HG03064 (cell line): ENCODE results near the gene FLT1.

Experiments
- ATAC-seq: cut with Tn5 transposase; IDR thresholded peaks from one replicate; pipeline ENCODE4 v1.9.1; 2021; ENCODE audit warnings: low read depth; ENCODE audit not compliant: unreplicated experiment

Gene FLT1

DNA sequence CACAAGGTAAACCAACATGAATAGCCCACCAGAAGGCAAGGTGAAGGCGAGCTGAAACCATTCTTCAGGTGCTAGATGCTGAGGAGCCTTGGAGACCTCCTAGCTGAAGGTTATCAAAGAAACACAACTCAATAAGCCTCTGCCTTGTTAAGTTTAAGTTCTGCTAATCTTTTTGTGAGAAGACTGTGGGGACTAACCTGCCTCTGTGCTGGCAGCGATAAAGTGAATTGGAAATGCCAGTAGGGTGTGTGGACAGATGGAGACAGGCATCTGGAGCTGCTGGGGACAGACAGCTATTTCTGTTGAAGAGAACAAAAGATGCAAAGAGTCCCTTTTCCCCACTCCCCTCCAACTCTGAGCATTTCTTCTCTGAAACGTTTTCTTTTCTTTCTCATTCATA is 33.5 kb upstream of the FLT1 start:
- no peak for ATAC-seq

DNA sequence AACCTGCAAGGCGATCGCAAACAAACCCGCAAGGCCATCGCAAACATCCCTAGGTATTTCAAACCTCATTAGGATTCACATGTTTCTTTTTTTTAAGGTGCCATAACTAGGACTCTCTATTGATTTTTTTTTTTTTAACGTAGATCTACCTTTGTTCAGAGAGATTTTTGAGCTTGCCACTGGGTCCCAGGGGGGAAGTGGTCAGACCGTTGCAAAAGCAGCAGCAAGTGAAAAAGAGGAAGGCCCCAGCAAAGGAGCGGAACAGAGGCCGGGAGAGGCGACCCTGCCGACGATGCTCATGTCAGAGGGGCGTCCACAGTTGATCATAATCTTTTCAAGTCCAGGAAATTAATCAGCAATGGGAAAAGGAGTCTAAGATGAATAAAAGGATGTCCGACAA is 32.7 kb upstream of the FLT1 start:
- no peak for ATAC-seq

DNA sequence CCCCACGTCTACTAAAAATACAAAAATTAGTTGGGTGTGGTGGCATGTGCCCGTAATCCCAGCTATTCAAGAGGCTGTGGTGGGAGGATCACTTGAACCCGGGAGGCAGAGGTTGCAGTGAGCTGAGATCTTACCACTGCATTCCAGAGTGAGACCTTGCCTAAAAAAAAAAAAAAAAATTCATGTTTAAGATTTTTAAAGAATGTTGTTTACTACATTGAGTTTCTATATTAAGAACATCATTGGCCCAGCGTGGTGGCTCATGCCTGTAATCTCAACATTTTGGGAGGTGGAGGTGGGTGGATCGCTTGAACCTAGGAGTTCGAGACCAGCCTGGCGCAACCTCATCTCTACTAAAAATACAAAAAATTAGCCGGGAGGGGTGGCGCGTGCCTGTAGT is 31.9 kb upstream of the FLT1 start:
- ATAC-seq, result no peak

DNA sequence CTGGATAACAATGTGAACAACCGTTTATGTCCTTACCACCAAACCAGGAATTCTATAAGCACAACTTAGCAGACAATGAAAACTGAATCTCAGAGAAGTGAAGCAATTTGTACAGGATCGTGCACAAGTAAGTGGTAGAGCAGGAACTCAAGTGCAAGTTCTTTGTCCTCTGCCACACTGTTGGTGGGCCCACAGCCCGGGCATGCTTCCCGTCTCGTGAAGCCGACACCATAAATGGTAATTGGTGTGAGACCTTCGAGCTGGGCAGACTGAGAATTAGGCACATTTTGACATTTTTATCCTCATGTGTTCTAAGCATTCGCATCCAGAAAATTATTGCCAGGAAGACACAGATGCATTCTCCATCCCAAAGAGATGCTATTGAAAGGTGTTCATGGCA is 27.9 kb upstream of the FLT1 start:
- ATAC-seq, result no peak

DNA sequence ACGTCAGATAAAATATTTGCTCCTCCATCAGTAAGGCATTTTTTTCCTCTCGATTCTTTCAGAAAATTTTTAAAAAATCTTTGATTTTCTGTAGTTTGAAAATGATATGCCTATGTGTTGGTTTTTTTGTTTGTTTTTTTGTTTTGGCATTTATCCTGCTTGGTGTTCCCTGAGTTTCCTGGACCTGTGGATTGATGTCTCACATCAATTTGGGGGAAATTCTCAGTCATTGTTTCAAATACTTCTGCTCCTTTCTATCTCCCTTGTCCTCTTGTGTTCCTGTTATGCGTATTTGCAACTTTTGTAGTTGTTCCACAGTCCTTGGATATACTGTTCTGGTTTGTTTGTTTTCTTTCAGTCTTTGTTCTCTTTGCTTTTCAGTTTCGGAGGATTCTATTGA is 18.8 kb upstream of the FLT1 start:
- no peak for ATAC-seq

DNA sequence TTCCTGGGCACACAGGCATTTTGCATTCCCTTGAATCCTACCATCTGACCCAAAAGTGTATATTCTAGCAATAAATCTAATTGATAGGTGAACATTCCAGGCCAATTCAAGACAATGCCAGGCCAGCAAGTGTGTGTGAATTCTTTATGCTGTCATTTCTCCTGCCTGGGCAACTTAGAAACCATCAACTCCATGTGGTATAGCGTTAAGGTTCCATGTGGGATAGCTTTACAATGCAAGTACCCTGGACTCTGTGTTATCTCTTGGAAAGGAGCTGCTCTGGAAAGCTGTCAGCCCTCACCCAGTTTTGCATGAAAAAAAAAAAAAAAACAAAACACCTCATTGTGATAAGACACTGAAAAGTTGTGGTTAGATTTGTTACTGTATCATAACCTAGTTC is 15.6 kb upstream of the FLT1 start:
- ATAC-seq, result no peak

DNA sequence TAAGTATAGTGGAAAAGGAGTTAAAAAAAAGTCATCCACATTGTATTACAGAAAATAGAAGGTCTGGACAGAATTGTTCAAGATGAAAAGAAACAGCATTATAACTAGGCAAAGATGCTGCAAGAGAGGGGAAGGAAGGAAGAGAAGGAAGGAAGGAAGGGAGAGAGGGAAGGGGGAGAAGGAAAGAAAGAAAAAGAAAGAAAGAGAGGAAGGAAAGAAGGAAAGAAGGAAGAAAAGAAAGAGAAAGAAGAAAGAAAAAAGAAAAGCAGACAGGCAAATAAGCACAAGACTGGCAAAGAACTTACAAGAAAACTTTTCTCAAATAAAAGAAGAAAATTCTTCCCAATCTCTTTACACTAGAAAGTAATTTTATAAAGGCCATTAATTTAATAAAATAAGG is 15.1 kb upstream of the FLT1 start:
- no peak for ATAC-seq

DNA sequence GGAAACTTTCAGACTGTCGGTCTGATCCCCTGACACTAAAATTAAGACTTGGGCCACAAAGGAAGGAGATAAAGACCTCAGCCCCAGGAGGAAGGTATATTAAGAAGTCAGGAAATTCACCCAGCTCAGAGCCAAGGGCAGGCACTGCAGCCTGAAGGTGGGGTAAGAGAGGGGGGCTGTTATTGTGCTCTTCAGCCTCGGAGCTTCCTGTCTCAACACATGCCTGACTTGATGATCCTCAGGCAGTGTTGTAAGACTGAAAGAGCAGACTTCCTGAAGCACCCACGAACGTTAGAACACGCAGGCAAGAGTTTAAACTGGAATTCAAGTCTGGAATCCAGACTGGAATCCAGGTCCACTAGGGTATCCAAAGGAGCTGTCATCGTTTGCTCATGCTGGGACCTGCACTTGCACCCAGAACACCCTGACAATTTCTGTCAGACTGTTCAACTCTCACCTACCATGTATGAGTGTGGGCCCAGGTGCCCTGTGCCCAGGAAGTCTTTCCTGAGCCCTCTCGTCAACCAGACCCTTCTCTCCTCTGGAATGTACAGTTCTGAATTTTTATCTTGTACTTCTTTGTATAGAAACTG is 10.7 kb upstream of the FLT1 start:
- ATAC-seq, result no peak

DNA sequence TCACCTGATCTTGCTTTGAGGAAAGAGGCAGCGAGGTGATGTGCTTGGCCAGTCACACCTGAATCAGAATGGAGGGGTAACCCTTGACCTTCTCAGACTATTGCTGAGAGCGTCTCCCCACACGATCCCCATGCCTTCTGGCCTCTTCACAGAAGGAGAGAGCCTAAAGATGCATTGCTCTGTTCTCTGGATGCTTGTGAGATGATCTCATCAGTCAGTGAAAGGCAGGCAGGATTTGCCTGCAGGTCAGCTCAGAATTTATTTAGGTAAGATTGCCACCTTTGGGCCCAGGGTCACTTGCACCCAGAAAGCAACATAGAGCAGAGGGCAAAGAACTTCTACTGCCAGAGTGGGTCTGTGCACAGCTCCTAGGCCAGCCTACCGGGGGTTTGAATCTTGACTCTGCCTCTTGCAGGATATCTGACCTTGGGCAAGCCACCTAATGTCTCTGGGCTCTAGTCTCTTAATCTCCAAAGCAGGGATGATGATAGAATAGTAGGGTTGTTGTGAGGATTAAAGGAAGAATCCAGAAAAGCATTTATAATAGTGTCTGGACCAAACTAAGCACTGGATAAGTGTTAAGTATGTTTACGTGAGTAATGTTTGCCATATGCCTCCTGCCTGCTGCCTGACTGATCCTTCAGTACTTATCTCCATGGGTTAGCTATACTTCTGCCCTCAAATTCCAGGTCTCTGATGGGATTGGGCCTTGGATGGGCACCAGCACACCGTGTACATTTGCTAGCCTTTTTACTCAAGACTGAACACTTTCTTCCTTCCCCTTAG is 8.4 kb upstream of the FLT1 start:
- ATAC-seq, result no peak

DNA sequence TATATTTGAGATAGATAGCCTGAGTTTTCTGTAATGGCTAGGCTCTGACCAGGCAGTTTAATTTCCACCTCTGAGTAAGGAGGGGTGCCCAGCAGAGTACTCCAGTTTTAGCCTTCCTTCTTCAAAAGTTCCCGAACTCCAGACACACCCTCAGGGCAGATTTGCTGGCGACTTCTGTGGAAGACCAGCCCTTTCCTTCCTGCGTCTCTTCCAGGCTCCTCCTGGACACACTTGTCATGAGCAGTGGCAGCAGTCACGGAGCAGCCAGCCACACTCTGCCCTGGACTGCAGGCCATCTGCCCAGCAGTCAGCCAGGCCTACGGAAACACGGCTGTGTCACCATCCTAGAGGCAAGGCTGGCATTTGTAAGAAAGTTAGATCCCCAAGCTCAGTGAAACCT is 6.6 kb upstream of the FLT1 start:
- ATAC-seq, result no peak

DNA sequence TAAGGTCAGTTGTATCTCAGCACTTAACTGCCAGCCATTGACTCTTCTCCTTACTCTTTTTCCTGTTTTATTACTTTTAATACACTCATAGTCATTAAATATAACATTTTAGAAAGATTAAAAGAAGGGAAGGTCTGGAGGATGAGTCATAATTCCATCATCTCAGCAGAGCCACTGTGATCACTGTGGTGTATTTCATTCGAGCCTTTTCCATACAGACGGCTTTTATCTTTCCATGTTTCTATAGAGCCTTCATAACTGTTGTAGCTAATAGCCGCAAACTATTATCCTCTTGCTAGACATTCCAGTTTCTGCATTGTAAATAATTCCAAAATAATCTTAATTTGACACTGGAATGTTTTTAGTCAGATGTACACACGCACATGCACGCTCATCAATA is 4.7 kb upstream of the FLT1 start:
- ATAC-seq, result no peak

DNA sequence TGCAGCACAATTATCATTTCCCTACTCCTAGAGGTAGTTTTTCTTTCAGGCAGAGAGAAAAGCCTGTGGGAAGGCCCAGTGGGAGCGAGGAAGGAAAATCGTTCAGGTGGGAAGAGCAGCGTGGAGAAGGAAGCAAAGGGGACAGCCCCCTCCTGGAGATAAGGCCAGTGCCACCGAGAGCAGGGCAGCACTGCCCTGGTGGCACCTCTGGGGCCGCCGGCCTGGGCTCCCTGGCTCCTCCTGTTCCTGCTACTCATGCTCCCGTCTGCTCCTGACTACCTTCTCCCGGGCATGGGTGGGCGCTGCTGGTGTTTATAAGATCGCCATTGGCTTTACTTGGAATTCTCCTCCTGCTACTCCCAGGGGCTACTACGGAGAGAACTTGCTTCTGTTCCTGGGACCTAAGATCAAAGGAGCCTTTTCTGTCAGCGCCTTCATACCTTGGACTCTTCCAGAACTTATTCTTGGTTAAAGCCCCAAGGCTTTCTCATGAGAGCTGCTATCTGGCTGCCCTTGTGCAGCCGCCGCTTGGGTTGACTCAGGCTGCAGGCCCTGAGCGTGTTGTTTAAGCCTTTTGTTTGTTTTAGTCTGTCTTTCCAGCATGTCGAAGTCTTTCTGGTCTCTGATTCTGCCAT is 3.7 kb upstream of the FLT1 start:
- ATAC-seq, result no peak

DNA sequence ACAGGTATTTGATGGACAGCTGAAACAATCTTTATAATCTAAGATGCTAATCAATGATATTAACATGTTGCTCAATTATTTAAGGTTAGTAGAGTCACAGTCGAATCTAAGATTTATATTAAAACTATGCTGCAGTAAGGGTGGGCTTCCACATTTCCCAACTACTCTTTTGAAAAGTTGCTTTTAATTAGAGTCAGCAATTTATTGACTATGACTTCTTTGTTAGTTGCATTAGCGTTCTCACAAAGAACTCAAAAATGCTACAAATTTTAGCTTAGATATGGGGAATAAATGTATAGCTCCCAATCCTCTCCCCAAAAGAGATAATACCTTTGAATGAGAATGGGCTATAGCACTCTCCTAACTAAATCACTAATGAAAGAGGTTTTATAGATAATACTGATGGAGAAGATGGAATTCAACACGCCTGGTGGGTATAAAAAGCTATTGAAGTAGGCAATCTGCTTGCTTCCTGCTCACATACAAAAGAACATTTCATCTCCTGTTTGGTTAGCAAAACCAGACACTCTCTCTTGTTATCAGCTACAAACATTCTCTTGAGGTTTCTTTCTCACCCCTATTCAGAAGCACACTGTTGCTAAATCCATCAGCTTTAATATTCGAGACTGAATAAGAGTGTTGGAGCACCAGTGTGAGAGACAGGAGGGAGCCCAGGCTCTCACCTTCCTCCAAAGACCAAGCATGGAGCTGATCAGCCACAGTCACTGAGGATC is 2.4 kb upstream of the FLT1 start:
- ATAC-seq, result no peak

DNA sequence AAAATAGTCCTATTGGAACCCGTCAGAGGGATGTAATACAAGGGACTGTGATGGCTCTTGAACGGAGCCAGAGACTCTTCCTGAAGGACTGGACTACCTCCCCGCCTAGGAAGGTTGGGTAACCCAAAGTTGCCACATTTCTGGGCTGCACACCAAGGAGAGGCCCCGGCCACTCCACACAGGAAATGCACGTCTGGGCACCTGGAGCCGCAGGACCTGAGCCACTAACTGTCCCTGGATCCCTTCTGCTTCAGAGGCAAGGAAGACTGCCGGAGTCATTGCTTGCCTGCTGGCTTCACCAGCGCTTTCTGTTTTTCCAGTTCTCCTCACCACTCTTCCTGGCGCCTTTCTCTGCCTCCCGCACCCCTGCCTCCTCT is 1.2 kb upstream of the FLT1 start:
- no peak for ATAC-seq

DNA sequence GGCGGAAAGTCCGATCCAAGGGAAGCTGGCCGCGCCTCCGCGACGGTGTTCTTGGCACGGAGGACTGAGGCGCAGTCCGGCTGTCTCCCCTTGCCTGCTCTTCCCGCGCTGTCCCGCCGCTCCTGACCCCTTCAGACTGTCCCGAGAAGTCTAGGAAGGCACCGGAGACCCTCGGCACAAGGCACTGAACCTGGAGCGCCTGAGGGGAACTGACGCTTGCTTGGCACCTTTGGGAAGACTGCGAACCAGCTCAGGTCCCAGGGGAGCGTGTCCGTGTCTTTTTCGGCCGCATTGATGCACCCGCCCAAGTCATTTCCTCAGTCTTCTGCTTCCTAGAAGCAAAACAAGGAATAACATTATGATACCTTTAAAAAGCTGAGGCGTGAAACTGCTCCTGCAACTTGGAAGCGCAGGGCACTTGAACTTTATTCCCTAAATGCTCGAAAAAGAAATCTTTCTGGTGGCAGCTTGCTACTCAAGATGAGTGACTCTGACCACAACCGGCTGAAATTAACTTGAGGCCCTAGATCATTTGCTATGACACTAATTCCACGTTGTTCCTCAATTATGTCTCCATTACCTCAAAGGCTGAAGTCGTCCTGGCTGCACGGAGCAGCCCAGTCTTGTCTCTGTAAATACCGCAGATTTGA is 735 bp upstream of the FLT1 start:
- ATAC-seq, result no peak

DNA sequence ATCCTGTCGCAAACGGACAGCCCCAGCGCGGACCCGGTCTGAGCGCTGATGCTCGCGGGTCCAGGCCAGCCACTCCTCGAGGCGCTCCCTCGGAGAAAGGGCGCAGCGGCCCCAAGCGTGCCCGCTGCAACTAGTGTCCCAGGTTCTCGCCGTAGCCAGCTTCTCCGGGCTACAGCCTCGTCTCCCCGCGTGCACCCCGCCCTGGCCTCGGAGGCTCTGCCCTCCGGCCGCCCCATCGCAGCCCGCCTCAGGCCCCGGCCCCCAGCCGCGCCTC is 487 bp downstream of the FLT1 start:
- ATAC-seq, result no peak

DNA sequence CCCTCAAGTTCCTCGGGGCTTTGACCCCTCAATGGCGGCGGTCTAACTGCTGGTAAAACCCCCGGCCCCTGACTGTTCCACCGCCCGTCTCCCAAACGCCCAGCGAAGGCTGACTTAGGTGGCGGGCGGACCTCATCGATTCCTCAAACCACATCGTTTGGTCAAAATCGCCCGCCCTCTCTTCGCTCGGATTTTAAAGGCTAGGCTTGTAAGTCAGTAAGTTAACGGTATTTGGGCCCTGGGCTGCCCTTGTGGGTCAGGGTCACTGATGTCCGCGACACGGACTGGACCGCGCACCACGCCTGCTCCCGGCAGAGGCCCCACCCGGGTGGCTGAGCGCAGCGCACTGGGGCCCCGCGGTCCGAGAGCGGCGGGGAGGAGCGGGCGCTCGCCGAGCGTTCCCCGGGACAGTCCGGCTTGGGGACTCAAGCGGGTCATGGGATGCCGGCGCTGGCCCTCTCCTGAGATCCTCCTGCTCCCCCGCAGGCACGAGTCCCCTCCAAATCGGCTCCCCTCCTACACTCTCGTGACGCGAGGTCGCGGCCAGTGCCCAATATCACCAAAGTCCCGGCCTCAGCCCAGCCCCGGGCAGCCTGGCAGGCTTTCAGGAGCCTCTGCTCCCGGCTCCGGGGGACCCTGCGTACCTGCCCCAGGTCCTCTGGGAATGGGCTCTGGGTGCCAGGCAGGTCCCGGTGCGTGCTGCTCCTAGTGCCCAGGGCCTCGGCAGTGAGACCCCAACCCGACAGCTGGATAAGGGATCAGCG is 1.0 kb downstream of the FLT1 start:
- ATAC-seq, result no peak

DNA sequence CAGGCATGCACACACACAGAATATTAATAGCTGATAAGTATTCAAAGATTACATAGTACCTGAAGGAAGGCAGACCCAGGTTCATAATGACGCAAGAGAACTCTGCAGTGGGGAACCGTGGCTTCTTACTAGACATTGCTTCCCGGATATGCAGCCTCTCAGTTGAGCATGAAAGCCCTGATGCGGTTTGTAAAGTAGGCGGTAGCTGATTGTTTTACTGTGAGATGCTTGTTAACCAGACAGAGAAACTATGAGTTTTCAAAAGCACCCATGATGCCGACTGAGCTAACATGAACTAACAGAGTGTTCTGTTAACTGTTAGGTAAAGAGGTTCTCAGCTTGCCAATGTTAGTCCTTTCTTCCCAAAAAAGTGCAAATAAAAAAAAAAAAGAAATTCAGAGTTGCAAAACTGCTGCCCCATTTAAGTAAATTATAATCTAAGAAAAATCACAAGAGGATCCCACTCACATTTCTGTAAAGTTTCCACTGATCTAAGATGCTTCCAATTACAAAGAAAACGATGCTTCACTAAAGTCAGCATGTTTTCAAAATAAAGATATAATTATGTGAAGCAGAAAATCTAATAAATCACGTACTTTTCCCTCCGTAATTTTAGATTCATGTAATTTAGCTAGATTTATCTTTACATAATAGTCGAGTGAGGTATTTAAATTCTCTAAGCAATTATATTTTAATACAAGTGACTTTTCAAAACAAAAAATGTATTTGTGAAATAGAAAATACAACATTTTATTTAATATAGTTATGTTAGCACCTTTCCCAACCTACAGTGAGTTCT is 2.2 kb downstream of the FLT1 start:
- ATAC-seq, result no peak

DNA sequence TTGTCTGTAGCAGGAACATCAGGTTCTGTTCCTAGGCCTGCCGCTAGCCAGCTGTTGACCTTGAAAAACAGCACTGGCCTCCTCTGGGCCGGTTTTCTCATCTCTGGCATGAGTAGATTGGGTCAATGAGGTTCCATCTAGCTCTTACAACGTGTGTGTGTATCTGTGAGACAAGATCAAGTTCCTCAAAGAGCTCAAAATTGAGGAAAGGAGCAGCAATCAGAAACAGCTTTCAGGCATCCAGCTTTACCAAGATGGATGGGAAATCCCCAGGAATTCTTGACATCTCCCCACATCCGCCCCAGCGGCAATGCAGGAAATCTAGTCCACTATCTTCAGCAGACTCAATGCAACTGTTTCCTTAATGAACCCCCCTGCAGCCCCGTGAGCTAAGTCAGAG is 4.9 kb downstream of the FLT1 start:
- no peak for ATAC-seq

DNA sequence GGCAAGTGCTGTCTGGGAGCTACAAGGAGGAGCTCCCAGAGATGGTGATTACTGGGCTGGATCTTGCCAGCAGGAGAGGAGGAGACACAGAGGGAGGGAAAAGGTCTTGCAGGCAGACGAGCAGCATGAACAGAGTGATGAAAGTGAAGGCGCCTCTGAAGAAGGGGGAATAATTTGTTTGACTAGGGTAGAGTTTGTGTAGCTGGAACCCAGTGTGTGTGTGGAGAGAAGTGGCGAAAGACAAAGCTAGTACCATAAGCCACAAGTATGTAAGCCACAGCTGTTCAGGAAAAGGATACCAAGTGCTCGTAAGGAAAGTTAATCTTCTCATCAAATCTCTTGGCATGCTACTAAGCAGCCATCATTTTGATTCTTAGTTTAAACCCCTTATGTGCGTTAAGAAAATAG is 5.4 kb downstream of the FLT1 start:
- no peak for ATAC-seq
